ENCODE results near the gene IRX2. TPM values are rescaled to one million over a fixed set of nuclear protein-coding genes. Genes with fewer than 3 reads are reported as not detected.

Gene IRX2
- total and polyA plus RNA-seq, 2 of the 8 experiments (the other 6 are each of a cell fraction or from before 2014, with no cell fraction given): 23.4 to 40.4 TPM

DNA sequence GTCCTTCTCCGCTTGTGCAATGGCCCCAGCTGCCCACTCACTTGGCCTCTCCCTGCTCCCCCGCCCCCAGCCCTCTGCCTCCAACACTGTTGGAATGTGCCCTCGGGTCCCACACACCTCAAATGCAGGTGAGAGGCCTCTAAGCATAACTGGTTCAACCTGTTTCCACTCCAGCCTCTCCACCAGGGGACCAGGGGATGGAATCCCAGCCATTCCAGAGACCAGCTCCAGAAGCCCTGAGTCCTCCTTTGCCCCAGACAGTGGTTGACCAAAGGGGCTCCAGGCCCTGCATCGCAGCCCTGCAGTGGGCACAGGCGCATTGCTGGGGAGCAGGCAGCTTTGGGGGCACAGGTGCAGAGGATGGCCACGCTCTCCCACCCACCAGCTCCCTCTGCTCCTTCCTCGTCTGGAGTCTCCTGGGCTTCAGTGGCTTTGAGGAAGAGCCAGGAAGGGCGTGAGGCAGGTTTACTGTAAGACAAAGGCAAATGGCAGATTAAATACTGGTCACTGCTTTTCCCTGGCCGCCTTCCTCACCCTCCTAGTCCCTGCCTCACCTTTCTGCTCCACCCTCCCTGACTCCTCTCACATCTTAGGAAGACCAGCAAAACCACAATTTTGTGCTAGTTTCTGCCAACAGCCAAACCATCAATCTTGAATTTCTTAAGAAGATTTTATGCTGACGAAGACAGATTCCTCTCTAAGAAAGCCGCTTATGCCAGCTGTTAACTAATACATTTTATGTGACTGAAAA is 29.1 kb upstream of the IRX2 start (continued):
- TF ChIP-seq RNF2 (IDR thresholded peaks at IDR 0.05; ENCODE audit: borderline replicate concordance, low read depth, low read length, missing control alignments, poor library complexity, severe bottlenecking) (no peak), CTBP2 (IDR thresholded peaks at IDR 0.05; ENCODE audit: borderline replicate concordance, insufficient read depth, insufficient read length, low read length) (no peak), BRCA1 (IDR thresholded peaks at IDR 0.05; ENCODE audit: low read depth, low read length) (no peak), SAP30 (IDR thresholded peaks at IDR 0.05; ENCODE audit: insufficient read depth, insufficient replicate concordance, low read length) (no peak), EZH2 (IDR thresholded peaks at IDR 0.05; ENCODE audit: low read depth, low read length, severe bottlenecking) (no peak), POLR2AphosphoS5 (IDR thresholded peaks at IDR 0.05; ENCODE audit: low read depth, low read length) (no peak), CBX8 (IDR thresholded peaks at IDR 0.05; ENCODE audit: borderline replicate concordance, low read depth, low read length) (no peak), SP4 (IDR thresholded peaks at IDR 0.05; ENCODE audit: low read length) (no peak)
- TF ChIP-seq, protein P1, sequence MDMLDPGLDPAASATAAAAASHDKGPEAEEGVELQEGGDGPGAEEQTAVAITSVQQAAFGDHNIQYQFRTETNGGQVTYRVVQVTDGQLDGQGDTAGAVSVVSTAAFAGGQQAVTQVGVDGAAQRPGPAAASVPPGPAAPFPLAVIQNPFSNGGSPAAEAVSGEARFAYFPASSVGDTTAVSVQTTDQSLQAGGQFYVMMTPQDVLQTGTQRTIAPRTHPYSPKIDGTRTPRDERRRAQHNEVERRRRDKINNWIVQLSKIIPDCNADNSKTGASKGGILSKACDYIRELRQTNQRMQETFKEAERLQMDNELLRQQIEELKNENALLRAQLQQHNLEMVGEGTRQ (IDR thresholded peaks at IDR 0.05; ENCODE audit: low read length): no peak
